Hepatic stellate cell (primary cell): ENCODE data around the gene REG1A.

Experiments
- DNase-seq: peaks from one replicate; pipeline ENCODE4 v3.0.0; 2011; ENCODE audit warnings: low spot score

The REG1A gene

GRCh38 chr2:79128406-79128805, 8.1 kb downstream of the REG1A start:
- DNase-seq, result no peak

GRCh38 chr2:79129260-79129659, 9.0 kb downstream of the REG1A start:
- no peak for DNase-seq

- no peak for DNase-seq
Measured at GRCh38 chr2:79129804-79130203, 9.5 kb downstream of the REG1A start.

GRCh38 chr2:79131687-79132086, 11.4 kb downstream of the REG1A start:
- DNase-seq, result no peak

- no peak for DNase-seq
Measured at GRCh38 chr2:79138385-79138784, 18.1 kb downstream of the REG1A start.

- no peak for DNase-seq
Measured at GRCh38 chr2:79139423-79139822, 19.1 kb downstream of the REG1A start.

GRCh38 chr2:79155826-79156476, 35.7 kb downstream of the REG1A start:
- no peak for DNase-seq

GRCh38 chr2:79159030-79159429, 38.7 kb downstream of the REG1A start:
- no peak for DNase-seq

GRCh38 chr2:79159653-79160052, 39.4 kb downstream of the REG1A start, which contains the start of gene REG3A:
TSS of gene REG3A (minus strand) at chr2:79159753. CDS start at chr2:79159405, 348 bp downstream.
- no peak for DNase-seq

GRCh38 chr2:79162132-79162531, 41.8 kb downstream of the REG1A start:
- DNase-seq, result no peak

- no peak for DNase-seq
Measured at GRCh38 chr2:79162801-79163200, 42.5 kb downstream of the REG1A start.

GRCh38 chr2:79171348-79171958, 51.2 kb downstream of the REG1A start:
- no peak for DNase-seq
